Measurements from ENCODE around the gene ACVR2A. TPM values are rescaled to one million over a fixed set of nuclear protein-coding genes. Genes with fewer than 3 reads are reported as not detected.

Gene ACVR2A
- total and polyA plus RNA-seq, 2 of the 4 experiments (the other 2 are of a cell fraction) = 1.8 to 6.8 TPM

DNA sequence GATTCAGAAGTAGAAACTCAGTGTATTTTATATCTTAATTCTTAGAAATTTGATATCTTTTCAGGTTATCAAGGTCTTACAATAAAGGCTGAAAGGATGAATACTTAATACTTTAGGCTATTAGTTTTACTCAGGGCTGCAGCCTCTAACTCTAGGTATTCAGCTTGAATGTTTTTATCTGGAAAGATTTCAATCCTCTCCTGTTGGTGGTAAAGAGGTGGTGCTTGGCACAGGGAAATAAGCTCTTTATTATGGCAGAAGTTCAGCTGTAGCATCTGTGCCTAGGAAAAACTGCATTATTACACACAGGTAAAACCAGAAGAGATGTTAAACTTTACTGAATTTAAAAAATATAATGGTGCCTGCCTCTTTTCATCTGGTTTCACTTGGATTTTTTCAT, 11.1 kb downstream of the ACVR2A start:
- H4K91ac ChIP-seq (ENCODE audit: insufficient read depth, low read depth, low read length) = no peak overlapping the region
- H3K27me3 ChIP-seq (ENCODE audit: control insufficient read depth, insufficient read depth, low read length) = no peaks in the 10 kb centered on the region
- CTCF ChIA-PET = no interaction called here
- H2BK20ac ChIP-seq (ENCODE audit: low read depth, low read length) = no peak overlapping the region
- H3K4ac ChIP-seq (ENCODE audit: low read depth, low read length) = no peak overlapping the region
- peaks cover 10 to 28% of the 10 kb centered on the region in 2 experiments for H3K79me1 ChIP-seq (ENCODE audit: low read depth in 1 of 2, low read length in 2 of 2)
- H3K9me1 ChIP-seq (ENCODE audit: insufficient read depth, low read length) = 0 out of 2 replicates have a peak, but pooled peaks cover 3% of the 10 kb centered on the region
- no peak overlapping the region for H3K27ac ChIP-seq (ENCODE audit: insufficient read depth, low read length)
- peaks cover 14% of the 10 kb centered on the region; the same call in 1 of the 2 replicates for H4K20me1 ChIP-seq (ENCODE audit: insufficient read depth, low read length)
- no peak overlapping the region for H4K5ac ChIP-seq (ENCODE audit: low read depth, low read length)
- no TSS peak for BruUV-seq (replicated peaks)
- no peaks in the 10 kb centered on the region for H3K36me3 ChIP-seq (ENCODE audit: control insufficient read depth, insufficient read depth, low read length)
- in situ Hi-C loops (cut with MboI; ENCODE audit: low sequenced_read_pairs) = no loop called here
- no peak overlapping the region for H4K8ac ChIP-seq (ENCODE audit: low read depth in 2 of 2, low read length in 2 of 2)
- no peak overlapping the region for H3K18ac ChIP-seq (ENCODE audit: low read depth, low read length)
- H3K4me3 ChIP-seq (ENCODE audit: insufficient read depth, low read depth, low read length) = no peak overlapping the region
- H3K14ac ChIP-seq (replicated peaks; ENCODE audit: low read depth, low read length) = no peak overlapping the region
- H3K56ac ChIP-seq (ENCODE audit: extremely low read depth, insufficient read depth, low read length) = no peak overlapping the region
- no peaks in the 10 kb centered on the region for H3K9me3 ChIP-seq (ENCODE audit: control insufficient read depth, insufficient read depth, low read length)
- POLR2A ChIA-PET (ENCODE audit: unreplicated experiment) = no interaction called here
- no peak overlapping the region for H3K9ac ChIP-seq (ENCODE audit: low read depth, low read length)
- ATAC-seq (ENCODE audit: low read depth) = no peak
- dilution Hi-C loops (cut with HindIII; ENCODE audit: low sequenced_read_pairs, unreplicated experiment) = no loop called here
- no peak overlapping the region for H2AK5ac ChIP-seq (ENCODE audit: low read depth, low read length)
- H2BK120ac ChIP-seq (ENCODE audit: low read depth, low read length) = no peak overlapping the region
- no peak overlapping the region for H2BK5ac ChIP-seq (ENCODE audit: low read depth, low read length, poor library complexity, severe bottlenecking)
- H3K4me1 ChIP-seq (ENCODE audit: control insufficient read depth, insufficient read depth, low read length) = no peaks in the 10 kb centered on the region
- intact Hi-C loops (cut with micrococcal nuclease) = no loop called here
- TF ChIP-seq MAFK (IDR thresholded peaks at IDR 0.05; ENCODE audit: low read depth, low read length) = no peak
- H2BK15ac ChIP-seq (ENCODE audit: low read depth, low read length) = no peak overlapping the region
- H3K4me2 ChIP-seq (ENCODE audit: low read depth, low read length) = no peak overlapping the region
- H2AK9ac ChIP-seq (replicated peaks; ENCODE audit: low read depth, low read length, poor library complexity) = no peak overlapping the region
- H3K23ac ChIP-seq (ENCODE audit: low read depth, low read length) = no peak overlapping the region
- DNase-seq = no peak
- no peak overlapping the region for H2AFZ ChIP-seq (replicated peaks; ENCODE audit: low read length, poor library complexity)
